IPS DF 19.7 (cell line): ENCODE data around the gene IL24.

Experiments
- DNase-seq: peaks from one replicate; pipeline ENCODE4 v3.0.0-alpha.2; 2013; ENCODE audit warnings: low read depth, low spot score

Gene IL24

GRCh38 chr1:206925106-206925736 lies 28.0 kb downstream of the IL24 start:
- DNase-seq: no peak

GRCh38 chr1:206926286-206926685 lies 29.0 kb downstream of the IL24 start:
- no peak for DNase-seq

GRCh38 chr1:206929524-206929923 lies 32.3 kb downstream of the IL24 start:
- no peak for DNase-seq

- DNase-seq: no peak
Measured at GRCh38 chr1:206930210-206930798, 33.1 kb downstream of the IL24 start.

GRCh38 chr1:206931709-206932108 lies 34.5 kb downstream of the IL24 start:
- no peak for DNase-seq

GRCh38 chr1:206932177-206932576 lies 34.9 kb downstream of the IL24 start:
- no peak for DNase-seq

GRCh38 chr1:206933333-206933945 lies 36.2 kb downstream of the IL24 start:
- no peak for DNase-seq

- peak; percentile 28 for DNase-seq
Measured at GRCh38 chr1:206935491-206936067, 38.3 kb downstream of the IL24 start.

GRCh38 chr1:206937425-206937824 lies 40.2 kb downstream of the IL24 start:
- no peak for DNase-seq

GRCh38 chr1:206939131-206939530 lies 41.9 kb downstream of the IL24 start:
- DNase-seq: no peak

- no peak for DNase-seq
Measured at GRCh38 chr1:206939841-206940587, 42.8 kb downstream of the IL24 start.

- DNase-seq: no peak
Measured at GRCh38 chr1:206940588-206940936, 43.3 kb downstream of the IL24 start.

GRCh38 chr1:206941766-206942418 lies 44.6 kb downstream of the IL24 start:
- DNase-seq: no peak

- no peak for DNase-seq
Measured at GRCh38 chr1:206944703-206945102, 47.5 kb downstream of the IL24 start.

GRCh38 chr1:206945779-206946178 lies 48.5 kb downstream of the IL24 start:
- DNase-seq: no peak

- no peak for DNase-seq
Measured at GRCh38 chr1:206946261-206946660, 49.0 kb downstream of the IL24 start, which contains the start of gene PIGR. Gene PIGR (minus strand): TSS chr1:206946466. CDS start chr1:206940531, 5,935 bp downstream.

GRCh38 chr1:206947255-206947654 lies 50.0 kb downstream of the IL24 start:
- DNase-seq: no peak

- DNase-seq: no peak
Measured at GRCh38 chr1:206949208-206949607, 52.0 kb downstream of the IL24 start.

- no peak for DNase-seq
Measured at GRCh38 chr1:206949641-206950040, 52.4 kb downstream of the IL24 start.

GRCh38 chr1:206951318-206952100 lies 54.3 kb downstream of the IL24 start:
- DNase-seq: no peak

GRCh38 chr1:206952171-206952570 lies 54.9 kb downstream of the IL24 start:
- DNase-seq: no peak
